ENCODE data around the gene ZNRF3.
A peak's percentile ranks its signal among the peaks of the same experiment; 100 is the strongest.
"Not testable (repeated sequence)": the region's sequence is repeated elsewhere in the genome, so short reads cannot be mapped to it uniquely, and the experiment has no call there.

ZNRF3 gene

GRCh38 chr22:28905256-28905832 is 22.0 kb downstream of the ZNRF3 start:
- no peak for DNase-seq (ENCODE audit: low read depth in 4 of 4, low spot score in 1 of 4)

- DNase-seq (ENCODE audit: low read depth in 4 of 4, low spot score in 1 of 4), result no peak
Measured at GRCh38 chr22:28906312-28906711, 22.9 kb downstream of the ZNRF3 start.

GRCh38 chr22:28907311-28908008 is 24.1 kb downstream of the ZNRF3 start:
- peak in 2 of 4 experiments; percentile 32 to 66 for DNase-seq (ENCODE audit: low read depth in 4 of 4, low spot score in 1 of 4)

- not testable (repeated sequence) for DNase-seq (ENCODE audit: low read depth in 4 of 4, low spot score in 1 of 4)
Measured at GRCh38 chr22:28908810-28909209, 25.4 kb downstream of the ZNRF3 start.

- peak; percentile 39 to 76 (median 51) for DNase-seq (ENCODE audit: low read depth in 4 of 4, low spot score in 1 of 4)
Measured at GRCh38 chr22:28909375-28909774, 26.0 kb downstream of the ZNRF3 start.

- no peak for DNase-seq (ENCODE audit: low read depth in 4 of 4, low spot score in 1 of 4)
Measured at GRCh38 chr22:28910569-28911303, 27.4 kb downstream of the ZNRF3 start.

GRCh38 chr22:28911304-28911690 is 27.9 kb downstream of the ZNRF3 start:
- DNase-seq (ENCODE audit: low read depth in 4 of 4, low spot score in 1 of 4), result no peak

GRCh38 chr22:28911777-28912669 is 28.7 kb downstream of the ZNRF3 start:
- DNase-seq (ENCODE audit: low read depth in 4 of 4, low spot score in 1 of 4), result no peak

- DNase-seq (ENCODE audit: low read depth in 4 of 4, low spot score in 1 of 4), result no peak
Measured at GRCh38 chr22:28914201-28914600, 30.8 kb downstream of the ZNRF3 start.

- DNase-seq (ENCODE audit: low read depth in 4 of 4, low spot score in 1 of 4), result no peak
Measured at GRCh38 chr22:28915969-28916368, 32.6 kb downstream of the ZNRF3 start.

- DNase-seq (ENCODE audit: low read depth in 4 of 4, low spot score in 1 of 4), result no peak
Measured at GRCh38 chr22:28917747-28918549, 34.6 kb downstream of the ZNRF3 start.

GRCh38 chr22:28918550-28919271 is 35.3 kb downstream of the ZNRF3 start:
- DNase-seq (ENCODE audit: low read depth in 4 of 4, low spot score in 1 of 4), result no peak

GRCh38 chr22:28920757-28921584 is 37.6 kb downstream of the ZNRF3 start:
- DNase-seq (ENCODE audit: low read depth in 4 of 4, low spot score in 1 of 4), result no peak

GRCh38 chr22:28921585-28921879 is 38.2 kb downstream of the ZNRF3 start:
- DNase-seq (ENCODE audit: low read depth in 4 of 4, low spot score in 1 of 4), result no peak

- DNase-seq (ENCODE audit: low read depth in 4 of 4, low spot score in 1 of 4), result no peak
Measured at GRCh38 chr22:28922540-28923244, 39.3 kb downstream of the ZNRF3 start.

- DNase-seq (ENCODE audit: low read depth in 4 of 4, low spot score in 1 of 4), result no peak
Measured at GRCh38 chr22:28923826-28924732, 40.7 kb downstream of the ZNRF3 start.

- DNase-seq (ENCODE audit: low read depth in 4 of 4, low spot score in 1 of 4), result no peak
Measured at GRCh38 chr22:28925916-28926315, 42.5 kb downstream of the ZNRF3 start.

Measured in stimulated activated CD4-positive, alpha-beta T cell treated with anti-CD3 and anti-CD28 coated beads, Interleukin-1b, Interleukin-23, amount 100 ng/mL, for 24 hours (primary cell).